Neural crest cell (in vitro differentiated cells): ENCODE results near the gene NBPF1. TPM values are rescaled to one million over a fixed set of nuclear protein-coding genes. Genes with fewer than 3 reads are reported as not detected.
A peak's percentile ranks its signal among the peaks of the same experiment; 100 is the strongest.
"Not testable (repeated sequence)": the region's sequence is repeated elsewhere in the genome, so short reads cannot be mapped to it uniquely, and the experiment has no call there.

Experiments
- DNase-seq: peaks from one replicate; pipeline ENCODE4 v3.0.0; 2021; ENCODE audit warnings: low read depth, mixed read lengths, low spot score
- H3K27ac Mint-ChIP-seq: one replicate; pipeline ENCODE4 v1.8.0; 2021; ENCODE audit warnings: mild to moderate bottlenecking, mixed read lengths; ENCODE audit not compliant: unreplicated experiment
- H3K27me3 Mint-ChIP-seq: 2 replicates; pipeline ENCODE4 v1.8.0; 2021; ENCODE audit warnings: low read depth, mild to moderate bottlenecking, mixed read lengths
- H3K36me3 Mint-ChIP-seq: 2 replicates; pipeline ENCODE4 v1.8.0; 2021; ENCODE audit warnings: low read depth, mild to moderate bottlenecking, mixed read lengths
- H3K4me1 Mint-ChIP-seq: 2 replicates; pipeline ENCODE4 v1.8.0; 2021; ENCODE audit warnings: mixed read lengths
- H3K4me3 Mint-ChIP-seq: one replicate; pipeline ENCODE4 v1.8.0; 2021; ENCODE audit warnings: mild to moderate bottlenecking, mixed read lengths
- H3K9me3 Mint-ChIP-seq: 2 replicates; pipeline ENCODE4 v1.8.0; 2021; ENCODE audit warnings: mixed read lengths
- total RNA-seq: library from RNA; stranded (reverse); gene quantifications from 2 replicates; pipeline ENCODE4 v1.2.1, GENCODE V29; 2021
- TF ChIP-seq, protein P1 (sequence below): fragments of 200-600 bp; sonication (generic); conservative IDR thresholded peaks from 2 replicates; pipeline ENCODE4 v1.5.0; 2021; ENCODE audit warnings: antibody characterized with exemption, mild to moderate bottlenecking

NBPF1 gene
- total RNA-seq, 1 donor from 2014 or later = 129 TPM

DNA sequence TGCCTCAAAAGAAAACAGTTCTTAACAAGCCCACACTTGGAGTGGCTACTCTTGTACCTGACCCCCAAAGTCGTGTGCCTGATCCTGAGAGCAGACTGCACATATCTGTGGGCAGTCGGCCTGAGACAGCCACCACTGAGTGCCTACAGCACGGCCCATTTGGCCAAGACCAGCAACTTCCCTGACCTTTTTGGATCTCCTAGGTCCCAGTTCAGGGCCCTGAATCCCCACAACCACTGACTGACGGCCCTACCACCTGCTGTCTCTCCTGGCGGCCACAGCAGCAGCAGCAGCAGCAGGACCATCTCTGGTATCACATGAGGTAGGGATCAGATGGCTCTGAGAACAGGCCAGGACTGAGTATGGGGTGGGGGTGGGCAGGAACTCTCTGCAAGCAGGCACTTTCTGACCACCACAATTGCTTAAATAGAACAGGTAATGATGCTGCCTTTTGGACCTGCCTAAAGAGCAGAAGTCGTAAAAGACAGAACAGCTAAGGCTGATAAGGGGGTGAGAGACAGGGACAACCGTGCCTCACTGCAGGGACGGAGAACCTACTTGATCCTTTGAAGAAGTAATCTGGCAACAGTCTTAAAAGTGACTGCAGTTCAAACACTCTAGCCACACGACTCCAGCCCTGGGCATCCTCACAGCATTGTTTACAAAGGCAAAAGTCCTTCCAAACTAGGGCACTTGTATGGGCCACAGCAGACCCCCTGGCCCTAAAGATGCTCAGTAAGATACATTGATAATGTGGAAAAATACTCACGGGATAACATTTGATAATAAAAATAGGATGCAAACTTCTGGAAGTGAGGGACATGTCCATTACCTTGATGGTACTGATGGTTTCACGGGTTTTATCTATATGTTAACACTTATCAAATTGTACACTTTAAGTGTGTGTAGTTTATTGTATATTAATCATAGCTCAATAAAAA, 26.0 kb upstream of the NBPF1 start:
- H3K4me3 Mint-ChIP-seq, H3K4me1 Mint-ChIP-seq, DNase-seq, H3K27ac Mint-ChIP-seq, H3K27me3 Mint-ChIP-seq, H3K36me3 Mint-ChIP-seq, H3K9me3 Mint-ChIP-seq: not testable (repeated sequence)

DNA sequence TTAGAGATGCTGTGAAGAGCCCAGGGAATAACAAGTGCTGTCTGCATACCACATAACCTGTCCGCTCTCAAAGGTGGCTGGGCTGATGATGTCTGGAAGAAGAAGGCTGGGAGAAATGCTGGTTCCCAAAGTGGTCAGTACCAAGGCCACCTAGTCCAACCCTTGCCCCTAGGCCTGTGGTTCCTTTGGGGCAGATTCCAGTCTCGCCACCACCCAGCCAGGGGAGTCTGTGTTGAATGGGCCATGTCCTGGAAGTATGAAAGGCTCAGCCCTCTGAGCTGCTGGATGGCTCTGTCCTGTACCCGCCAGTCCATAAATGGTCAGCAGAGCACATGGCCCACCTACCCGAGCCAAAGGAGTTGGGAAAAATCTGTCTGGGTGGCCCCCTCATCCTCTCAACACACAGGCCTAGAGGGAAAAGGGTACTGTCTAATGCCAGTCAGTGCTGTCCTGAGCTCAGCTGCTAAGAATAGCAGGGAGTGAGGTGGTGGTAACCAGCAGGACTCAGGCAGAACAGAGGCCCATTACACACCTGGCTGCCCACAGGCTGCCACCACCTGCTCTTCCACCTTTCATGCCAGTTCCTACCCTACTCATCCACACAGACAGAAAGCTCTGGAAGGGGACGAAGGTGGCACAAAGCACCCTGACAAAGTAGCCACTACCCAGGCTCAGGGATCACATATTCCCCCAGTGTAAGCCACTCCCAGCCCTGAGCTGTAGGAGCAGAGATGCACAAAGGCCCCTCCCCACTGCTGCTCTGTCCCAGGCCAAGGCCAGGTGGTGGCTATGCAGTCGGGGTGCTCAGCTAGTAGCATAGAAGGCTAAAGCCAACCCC, 24.8 kb upstream of the NBPF1 start:
- H3K4me3 Mint-ChIP-seq, H3K9me3 Mint-ChIP-seq, H3K36me3 Mint-ChIP-seq, H3K27ac Mint-ChIP-seq, DNase-seq, H3K27me3 Mint-ChIP-seq, H3K4me1 Mint-ChIP-seq: not testable (repeated sequence)

DNA sequence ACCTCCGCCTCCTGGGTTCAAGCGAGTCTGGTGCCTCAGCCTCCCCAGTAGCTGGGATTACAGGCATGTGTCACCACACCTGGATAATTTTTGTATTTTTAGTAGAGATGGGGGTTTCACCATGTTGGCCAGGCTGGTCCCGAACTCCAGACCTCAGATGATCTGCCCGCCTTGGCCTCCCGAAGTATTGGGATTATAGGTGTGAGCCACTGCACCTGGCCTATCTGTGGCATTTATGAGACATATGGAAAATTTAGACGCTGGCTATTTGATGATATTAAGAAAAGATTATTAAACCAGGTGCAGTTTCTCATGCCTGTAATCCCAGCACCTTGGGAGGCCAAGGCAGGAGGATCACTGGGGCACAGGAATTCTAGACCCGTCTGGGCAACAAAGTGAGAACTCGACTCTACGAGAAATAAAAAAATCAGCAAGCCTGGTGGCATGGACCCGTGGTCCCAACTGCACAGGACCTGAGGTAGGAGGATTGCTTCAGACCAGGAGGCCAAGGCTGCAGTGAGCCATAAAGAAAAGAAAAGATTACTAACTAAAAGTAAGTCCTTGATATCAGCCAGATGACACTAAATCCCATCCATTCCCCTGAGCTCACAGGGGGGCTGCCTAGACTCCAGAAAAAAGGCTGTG, 23.3 kb upstream of the NBPF1 start:
- H3K9me3 Mint-ChIP-seq, H3K4me1 Mint-ChIP-seq: not testable (repeated sequence)

DNA sequence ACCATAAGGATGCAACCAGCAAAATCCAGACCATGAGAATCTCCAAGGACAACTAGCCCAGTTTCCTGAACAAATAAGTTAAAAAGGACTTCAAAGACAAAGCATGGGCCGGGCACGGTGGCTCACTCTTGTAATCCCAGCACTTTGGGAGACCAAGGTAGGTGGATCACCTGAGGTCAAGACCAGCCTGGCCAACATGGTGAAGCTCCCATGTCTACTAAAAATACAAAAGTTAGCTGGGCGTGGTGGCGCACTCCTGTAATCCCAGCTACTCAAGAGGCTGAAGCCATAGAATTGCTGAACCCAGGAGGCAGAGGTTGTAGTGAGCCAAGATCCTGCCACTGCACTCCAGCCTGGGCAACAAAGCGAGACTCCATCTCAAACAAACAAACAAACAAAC, 22.6 kb upstream of the NBPF1 start:
- H3K27ac Mint-ChIP-seq, H3K9me3 Mint-ChIP-seq, DNase-seq, H3K27me3 Mint-ChIP-seq, H3K36me3 Mint-ChIP-seq, H3K4me3 Mint-ChIP-seq, H3K4me1 Mint-ChIP-seq: not testable (repeated sequence)

More for the DNA sequence above, 23.3 kb upstream of the NBPF1 start:
- H3K4me3 Mint-ChIP-seq, DNase-seq, H3K27ac Mint-ChIP-seq, H3K36me3 Mint-ChIP-seq, H3K27me3 Mint-ChIP-seq: not testable (repeated sequence)

DNA sequence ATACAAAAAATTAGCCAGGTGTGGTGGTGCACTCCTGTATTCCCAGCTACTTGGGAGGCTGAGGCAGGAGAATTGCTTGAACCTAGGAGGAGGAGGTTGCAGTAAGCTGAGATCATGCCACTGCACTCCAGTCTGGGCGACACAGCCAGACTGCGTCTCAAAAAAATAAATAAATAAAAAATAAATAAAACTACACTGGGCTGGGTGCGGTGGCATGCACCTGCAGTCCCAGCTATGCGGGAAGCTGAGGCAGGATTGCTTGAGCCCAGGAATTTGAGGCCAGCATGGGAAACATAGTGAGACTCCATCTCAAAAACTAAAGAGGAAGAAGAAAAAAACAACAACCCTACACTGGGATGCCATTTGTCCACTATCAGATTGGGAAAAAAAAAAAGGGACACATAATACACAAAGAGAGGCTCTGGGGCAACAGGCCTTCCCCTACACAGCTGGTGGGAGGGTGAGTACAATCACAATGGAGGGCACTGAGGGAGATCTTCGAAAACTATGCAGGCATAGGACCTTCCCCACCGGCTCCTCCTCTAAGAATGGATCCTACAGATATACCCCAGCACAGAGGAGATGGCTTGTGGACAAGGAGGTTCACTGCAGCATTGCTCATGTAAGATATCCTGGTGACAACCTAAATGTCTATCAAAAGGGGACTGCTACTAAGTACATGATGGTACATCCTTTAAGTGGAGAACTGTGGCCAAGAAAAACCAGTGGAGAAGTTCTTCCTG, 20.3 kb upstream of the NBPF1 start:
- DNase-seq, H3K27me3 Mint-ChIP-seq, H3K4me3 Mint-ChIP-seq, H3K9me3 Mint-ChIP-seq, H3K4me1 Mint-ChIP-seq: not testable (repeated sequence)
- peaks cover 20% of the 10 kb centered on the region for H3K36me3 Mint-ChIP-seq
- peak overlapping the region; percentile 63 for H3K27ac Mint-ChIP-seq

DNA sequence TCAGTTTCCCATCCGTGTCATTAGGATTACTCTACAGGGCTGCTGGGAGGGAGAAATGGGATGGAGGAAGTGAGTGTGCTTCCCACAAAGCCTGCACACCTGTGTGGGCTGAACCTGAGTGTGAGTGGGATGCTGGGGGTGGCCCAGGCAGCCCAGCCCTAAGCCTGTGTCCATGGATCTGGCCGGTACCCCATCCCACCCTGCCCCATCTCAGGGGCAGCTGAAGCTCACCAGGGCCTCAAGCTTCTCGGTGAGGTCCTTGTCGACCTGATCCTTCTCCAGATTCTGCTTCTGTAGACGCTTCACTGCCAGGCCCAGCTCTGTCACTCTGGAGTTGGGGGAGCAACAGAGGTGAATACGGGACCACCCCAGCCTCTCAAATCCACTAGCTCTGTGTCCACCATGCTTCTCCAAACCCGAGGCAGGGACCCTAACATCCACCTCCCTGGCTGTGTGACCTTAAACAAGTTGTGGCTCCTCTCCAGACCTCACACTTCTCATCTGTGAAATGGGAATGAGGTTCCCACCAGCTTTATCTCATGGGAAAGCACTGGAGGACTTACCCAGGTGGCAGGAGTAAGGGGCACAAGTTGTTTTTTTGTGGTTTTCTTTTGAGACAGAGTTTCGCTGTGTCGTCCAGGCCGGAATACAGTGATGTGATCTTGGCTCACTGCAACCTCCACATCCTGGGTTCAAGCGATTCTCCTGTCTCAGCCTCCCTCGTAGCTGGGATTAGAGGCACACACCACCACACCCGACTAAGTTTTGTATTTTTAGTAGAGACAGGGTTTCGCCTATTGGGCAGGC, 18.9 kb upstream of the NBPF1 start:
- H3K4me3 Mint-ChIP-seq, DNase-seq, H3K4me1 Mint-ChIP-seq, H3K9me3 Mint-ChIP-seq, H3K27me3 Mint-ChIP-seq: not testable (repeated sequence)
- Mint-ChIP-seq H3K27ac (peak overlapping the region; percentile 19), H3K36me3 (peaks cover 22% of the 10 kb centered on the region)

DNA sequence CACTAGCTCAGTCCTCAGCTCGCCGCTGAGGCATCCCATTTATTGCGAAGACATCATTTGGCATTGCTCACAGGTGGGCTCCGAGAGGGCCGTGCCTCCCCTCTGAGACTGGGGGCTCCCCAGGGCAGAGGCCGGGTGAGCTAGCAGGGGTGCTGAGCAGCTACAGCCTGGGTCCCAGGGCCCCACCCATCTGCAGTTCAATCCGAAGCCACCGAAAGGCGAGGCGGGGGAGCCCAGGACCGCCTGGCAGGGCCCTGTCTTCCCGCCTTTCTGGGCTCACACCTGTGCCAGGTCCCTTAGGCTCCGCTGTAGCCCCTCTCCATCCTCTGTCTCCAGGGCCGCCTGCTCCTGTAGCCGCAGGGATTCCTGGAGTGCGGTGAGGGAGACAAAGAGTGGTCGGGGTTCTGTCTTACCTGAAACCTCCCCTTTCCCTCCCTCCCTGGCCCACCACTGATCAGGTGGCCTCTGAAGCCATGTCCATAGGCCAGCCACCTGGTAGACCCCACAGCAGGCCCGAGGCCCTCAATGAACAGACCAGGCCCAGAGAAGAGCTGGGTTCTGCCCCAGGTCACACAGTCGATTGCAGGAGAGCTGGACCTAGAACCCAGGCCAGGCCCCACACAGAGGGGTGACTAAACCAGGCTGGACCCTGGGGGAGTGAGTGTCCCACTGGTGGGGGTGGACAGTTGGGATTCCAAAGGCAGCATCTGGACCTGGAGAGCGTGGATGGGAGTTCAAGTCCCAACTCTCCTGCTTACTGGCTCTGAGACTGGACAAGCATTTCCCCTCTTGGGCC, 18.1 kb upstream of the NBPF1 start:
- H3K36me3 Mint-ChIP-seq = peaks cover 22% of the 10 kb centered on the region
- H3K4me1 Mint-ChIP-seq = peaks cover 5% of the 10 kb centered on the region
- TF ChIP-seq, protein P1, sequence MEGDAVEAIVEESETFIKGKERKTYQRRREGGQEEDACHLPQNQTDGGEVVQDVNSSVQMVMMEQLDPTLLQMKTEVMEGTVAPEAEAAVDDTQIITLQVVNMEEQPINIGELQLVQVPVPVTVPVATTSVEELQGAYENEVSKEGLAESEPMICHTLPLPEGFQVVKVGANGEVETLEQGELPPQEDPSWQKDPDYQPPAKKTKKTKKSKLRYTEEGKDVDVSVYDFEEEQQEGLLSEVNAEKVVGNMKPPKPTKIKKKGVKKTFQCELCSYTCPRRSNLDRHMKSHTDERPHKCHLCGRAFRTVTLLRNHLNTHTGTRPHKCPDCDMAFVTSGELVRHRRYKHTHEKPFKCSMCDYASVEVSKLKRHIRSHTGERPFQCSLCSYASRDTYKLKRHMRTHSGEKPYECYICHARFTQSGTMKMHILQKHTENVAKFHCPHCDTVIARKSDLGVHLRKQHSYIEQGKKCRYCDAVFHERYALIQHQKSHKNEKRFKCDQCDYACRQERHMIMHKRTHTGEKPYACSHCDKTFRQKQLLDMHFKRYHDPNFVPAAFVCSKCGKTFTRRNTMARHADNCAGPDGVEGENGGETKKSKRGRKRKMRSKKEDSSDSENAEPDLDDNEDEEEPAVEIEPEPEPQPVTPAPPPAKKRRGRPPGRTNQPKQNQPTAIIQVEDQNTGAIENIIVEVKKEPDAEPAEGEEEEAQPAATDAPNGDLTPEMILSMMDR = no peak
- peak overlapping the region; percentile 35 for H3K27ac Mint-ChIP-seq
- H3K9me3 Mint-ChIP-seq = no peaks in the 10 kb centered on the region
- no peak overlapping the region for H3K4me3 Mint-ChIP-seq
- no peak for DNase-seq
- H3K27me3 Mint-ChIP-seq = no peaks in the 10 kb centered on the region
